Measurements from ENCODE around the gene ITGB3.

ITGB3 gene

DNA sequence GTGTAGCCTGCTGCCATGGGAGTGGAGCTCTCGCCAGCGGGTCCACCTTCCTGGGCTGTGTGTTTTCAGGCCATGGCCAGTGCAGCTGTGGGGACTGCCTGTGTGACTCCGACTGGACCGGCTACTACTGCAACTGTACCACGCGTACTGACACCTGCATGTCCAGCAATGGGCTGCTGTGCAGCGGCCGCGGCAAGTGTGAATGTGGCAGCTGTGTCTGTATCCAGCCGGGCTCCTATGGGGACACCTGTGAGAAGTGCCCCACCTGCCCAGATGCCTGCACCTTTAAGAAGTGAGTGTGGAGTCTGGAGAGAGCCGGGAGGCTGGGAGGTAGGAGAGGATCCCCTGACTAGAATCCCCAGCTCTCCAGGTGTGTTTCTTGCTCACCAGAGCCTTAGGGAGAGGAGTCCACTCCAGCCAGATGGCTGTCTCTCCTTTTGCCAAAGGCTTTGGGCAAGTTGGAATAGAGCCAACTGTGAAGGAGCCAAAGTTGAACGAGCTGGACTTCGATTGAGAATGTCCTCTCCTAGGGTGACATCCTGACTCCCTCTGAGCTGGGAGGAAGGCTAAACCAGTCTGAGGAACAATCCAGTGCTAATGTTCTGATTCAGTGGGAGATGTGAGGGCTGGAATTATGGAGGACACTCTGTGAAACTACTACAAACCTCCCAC is 45.7 kb downstream of the ITGB3 start:
- DNase-seq (ENCODE audit: low read depth): no peak

GRCh38 chr17:47300718-47301117 is 47.1 kb downstream of the ITGB3 start:
- no peak for DNase-seq (ENCODE audit: low read depth)

DNA sequence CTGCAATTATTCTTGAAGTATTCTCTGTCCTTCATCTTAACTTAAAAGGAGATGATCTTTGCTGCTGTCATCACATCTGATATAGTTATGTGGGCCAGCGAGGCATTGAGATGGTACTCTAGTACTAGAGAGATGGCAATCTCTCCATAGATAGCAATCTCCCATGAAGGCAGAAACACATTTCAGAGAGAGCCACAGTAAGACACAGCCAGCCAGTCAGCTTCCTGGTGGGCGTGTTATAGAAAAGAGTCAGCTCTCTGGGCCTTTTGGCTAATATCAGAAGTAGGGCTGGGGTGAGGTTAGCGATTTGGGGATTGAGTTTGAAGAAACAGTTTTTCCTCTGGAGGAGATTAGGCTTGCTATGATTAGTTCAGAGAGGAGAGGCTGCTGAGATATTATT is 47.5 kb downstream of the ITGB3 start:
- DNase-seq (ENCODE audit: low read depth): no peak

GRCh38 chr17:47301831-47302230 is 48.2 kb downstream of the ITGB3 start:
- DNase-seq (ENCODE audit: low read depth): no peak

- DNase-seq (ENCODE audit: low read depth): no peak
These were observed 50.6 kb downstream of the ITGB3 start for GRCh38 chr17:47304186-47304585.

DNA sequence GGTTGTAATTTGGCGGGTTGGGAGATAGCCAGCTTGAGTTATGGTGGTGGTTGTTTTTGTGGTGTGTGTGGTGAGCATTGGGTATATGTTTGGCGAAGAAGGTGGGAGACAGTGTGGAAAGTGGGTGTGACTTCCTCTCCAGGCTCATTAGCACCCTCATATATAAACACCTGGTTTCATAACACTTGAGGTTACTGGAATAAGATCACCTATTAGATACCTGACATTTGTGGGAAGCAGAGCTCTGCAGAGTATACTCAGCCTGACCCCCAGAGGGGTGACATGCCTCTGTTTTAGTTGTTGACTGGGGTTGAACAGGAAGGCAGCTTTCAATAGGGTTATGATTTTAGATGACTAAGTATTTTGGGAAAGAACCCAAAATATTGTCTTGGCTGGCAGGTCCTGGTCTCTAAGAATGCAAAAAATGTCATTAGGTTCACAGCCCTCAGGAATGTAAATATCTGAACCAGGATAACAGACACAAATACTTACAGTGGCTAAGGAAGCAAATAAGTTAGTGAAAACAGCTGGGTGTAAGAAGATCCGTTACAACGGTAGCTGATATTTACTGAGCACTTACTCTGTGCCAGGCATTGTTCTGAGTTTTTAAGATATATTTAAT is 51.8 kb downstream of the ITGB3 start:
- DNase-seq (ENCODE audit: low read depth): peak; percentile 95

- no peak for DNase-seq (ENCODE audit: low read depth)
These were observed 56.6 kb downstream of the ITGB3 start for GRCh38 chr17:47310186-47310733.

- no peak for DNase-seq (ENCODE audit: low read depth)
These were observed 57.8 kb downstream of the ITGB3 start for GRCh38 chr17:47311420-47311819.

GRCh38 chr17:47315451-47316266 is 62.0 kb downstream of the ITGB3 start:
- peak; percentile 97 for DNase-seq (ENCODE audit: low read depth)

DNA sequence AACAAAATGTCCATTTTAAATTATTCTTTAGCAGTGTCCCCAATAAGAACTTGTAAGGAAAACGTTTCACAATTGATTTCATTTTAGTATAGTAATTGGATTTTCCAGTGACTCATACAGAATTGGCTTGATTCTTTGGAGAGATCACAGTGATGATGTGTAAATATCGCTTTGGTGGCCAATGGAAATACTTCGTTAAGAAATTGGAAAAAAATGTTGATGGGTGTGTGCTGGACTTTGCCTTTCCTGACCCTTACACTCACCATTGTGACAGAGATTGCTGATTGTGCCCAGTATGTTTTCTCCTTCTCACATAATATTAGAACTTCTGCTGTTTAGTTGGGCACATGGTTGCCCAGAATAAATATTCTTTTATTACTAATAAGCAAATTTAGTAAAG is 62.7 kb downstream of the ITGB3 start:
- DNase-seq (ENCODE audit: low read depth): peak; percentile 84

DNA sequence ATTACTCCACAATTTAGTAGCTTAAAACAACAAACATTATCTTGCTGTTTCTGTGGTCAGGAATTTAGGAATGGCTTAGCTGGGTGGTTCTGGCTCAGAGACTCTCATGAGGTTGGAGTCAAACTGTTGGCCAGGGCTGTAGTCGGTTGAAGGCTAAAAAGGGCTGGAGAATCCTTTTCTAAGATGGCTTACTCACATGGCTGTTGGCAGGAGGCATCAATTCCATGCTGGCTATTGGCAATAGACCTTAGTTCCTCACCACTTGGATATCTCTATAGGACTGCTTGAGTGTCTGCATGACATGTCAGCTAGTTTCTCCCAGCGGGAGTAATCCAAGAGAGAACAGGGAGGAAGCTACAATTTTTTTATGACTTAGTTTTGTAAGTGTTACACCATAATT is 63.5 kb downstream of the ITGB3 start:
- DNase-seq (ENCODE audit: low read depth): peak; percentile 41

DNA sequence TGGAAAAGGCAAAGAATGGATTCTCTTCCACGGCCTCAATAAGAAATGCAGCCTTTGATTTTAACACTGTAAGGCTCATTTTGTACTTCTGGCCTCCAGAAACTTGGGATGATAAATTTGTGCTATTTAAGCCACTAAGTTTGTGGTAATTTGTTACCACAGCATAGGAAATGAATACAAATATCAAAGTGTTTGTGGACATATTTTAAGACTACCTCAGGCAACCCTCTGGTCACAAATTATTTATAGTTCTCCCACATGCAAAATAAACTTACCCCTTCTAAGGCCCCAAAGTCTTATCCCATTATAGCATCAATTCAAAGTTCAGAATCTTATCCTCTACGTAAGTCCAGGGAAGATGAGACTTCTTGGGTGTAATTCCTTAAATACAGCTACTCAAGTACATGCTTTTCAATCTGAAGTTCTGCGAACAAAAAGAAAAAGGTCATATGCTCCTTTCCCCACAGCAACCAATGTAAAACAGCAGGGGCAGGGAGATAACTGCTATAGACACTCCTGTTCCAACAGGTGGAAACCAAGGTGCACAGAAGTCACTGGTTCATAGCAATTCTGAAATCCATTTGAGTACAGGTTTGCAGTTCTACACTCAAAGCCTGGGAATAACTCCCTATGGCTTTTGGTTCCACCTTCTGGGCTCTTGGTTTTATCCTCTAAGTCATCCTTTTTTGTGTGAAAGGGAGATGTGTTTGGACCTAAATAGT is 64.7 kb downstream of the ITGB3 start:
- no peak for DNase-seq (ENCODE audit: low read depth)

GRCh38 chr17:47320879-47321502 is 67.4 kb downstream of the ITGB3 start:
- no peak for DNase-seq (ENCODE audit: low read depth)

DNA sequence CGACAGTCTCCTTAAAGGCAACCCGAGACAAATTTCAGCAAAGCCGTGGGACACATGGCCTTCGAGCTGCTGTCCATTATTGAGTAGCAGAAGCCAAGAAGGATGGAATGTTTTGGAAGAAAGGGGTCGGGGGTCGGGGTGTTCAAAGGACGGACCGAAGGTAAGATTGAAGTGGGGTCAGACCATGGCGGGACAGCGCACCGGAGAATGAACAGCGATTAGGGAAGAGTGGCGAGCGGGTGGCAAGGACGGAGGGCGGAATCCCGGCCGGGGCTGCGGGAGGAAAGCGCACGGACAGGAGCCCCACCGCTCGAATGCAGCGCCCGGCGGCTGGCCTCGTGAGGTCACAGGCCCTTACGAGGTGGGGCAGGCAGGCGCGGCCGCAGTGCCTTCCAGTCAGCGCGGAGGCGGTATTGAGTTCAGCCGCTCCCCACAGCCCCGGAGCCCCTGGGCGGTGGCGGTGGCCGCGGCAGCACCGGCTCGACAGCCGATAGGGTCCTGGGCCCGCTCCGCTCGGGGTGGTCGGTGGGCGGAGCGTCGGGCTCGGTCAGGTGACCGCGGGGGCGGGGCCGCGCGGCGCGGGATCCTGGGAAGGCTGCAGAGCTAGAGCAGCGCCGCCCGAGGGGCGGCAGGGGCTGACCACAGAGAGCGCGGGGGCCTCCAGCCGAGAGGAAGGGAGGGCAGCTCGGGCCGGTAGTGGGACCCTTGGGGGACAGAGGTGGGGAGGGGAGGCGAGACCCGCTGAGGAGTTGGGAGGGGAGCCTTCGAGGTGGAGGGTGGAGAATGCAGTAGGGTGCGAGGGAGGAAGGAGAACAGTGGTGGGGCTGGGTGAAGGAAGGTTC is 70.0 kb downstream of the ITGB3 start, which contains the start of gene EFCAB13:
TSS of gene EFCAB13 (plus strand) at position 574 of the 842 bp plus-strand sequence. CDS start 4,399 bp downstream, outside the sequence.
- DNase-seq (ENCODE audit: low read depth): peak; percentile 83

GRCh38 chr17:47324224-47325020 is 70.8 kb downstream of the ITGB3 start:
- DNase-seq (ENCODE audit: low read depth): peak; percentile 41

GRCh38 chr17:47325176-47325575 is 71.5 kb downstream of the ITGB3 start:
- no peak for DNase-seq (ENCODE audit: low read depth)

- no peak for DNase-seq (ENCODE audit: low read depth)
These were observed 76.9 kb downstream of the ITGB3 start for GRCh38 chr17:47330548-47330947.

- no peak for DNase-seq (ENCODE audit: low read depth)
These were observed 78.7 kb downstream of the ITGB3 start for GRCh38 chr17:47332287-47332686.

DNA sequence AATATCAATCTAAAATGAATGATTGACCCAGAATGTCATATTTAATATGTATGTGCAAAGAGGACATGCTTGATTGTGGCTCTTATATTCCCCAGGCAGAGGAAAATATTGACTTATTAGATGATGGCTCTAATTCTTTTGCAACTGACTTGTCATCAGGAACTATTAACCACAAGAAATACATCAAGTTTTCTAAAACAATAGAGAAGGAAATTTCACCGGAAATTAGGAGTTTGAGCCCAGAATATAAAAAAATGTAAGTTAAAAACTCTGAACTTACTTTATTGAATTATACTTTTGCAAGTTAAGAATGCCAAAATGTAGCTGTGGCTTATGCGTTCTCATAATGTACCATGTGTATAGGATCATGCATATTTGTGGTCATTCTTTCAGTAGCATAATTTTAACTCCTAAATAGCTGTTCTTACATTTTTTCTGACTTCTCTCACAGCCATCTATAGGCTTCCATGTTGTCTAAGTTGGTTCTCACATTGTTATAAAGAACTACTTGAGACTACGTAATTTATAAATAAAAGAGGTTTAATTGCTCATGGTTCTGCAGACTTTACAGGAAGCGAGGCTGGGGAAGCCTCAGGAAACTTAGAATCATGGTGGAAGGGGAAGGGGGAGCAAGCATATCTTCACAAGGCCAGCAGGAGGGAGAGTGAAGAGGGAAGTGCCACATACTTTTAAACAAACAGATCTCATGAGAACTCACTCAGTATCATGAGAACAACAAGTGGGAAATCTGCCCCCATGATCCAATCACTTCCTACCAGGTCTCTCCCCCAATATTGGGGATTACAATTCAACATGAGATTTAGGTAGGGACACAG is 81.7 kb downstream of the ITGB3 start:
- DNase-seq (ENCODE audit: low read depth): peak; percentile 32

Measured in iris pigment epithelial cell (primary cell).